Hepatocyte (in vitro differentiated cells): ENCODE data around the gene DNAH12.

Experiments
- CTCF ChIP-seq: fragments of 200-600 bp; sonication (generic); IDR thresholded peaks from 2 replicates; pipeline ENCODE4 v1.5.1; 2016; ENCODE audit warnings: antibody characterized with exemption, mild to moderate bottlenecking; ENCODE audit not compliant: poor library complexity
- EZH2 ChIP-seq: fragments of 200-600 bp; sonication (generic); IDR thresholded peaks from 2 replicates; pipeline ENCODE4 v1.6.1; 2016; ENCODE audit warnings: antibody characterized with exemption, mild to moderate bottlenecking, borderline replicate concordance
- EZH2phosphoT487 ChIP-seq: fragments of 200-600 bp; sonication (generic); IDR thresholded peaks from one replicate; pipeline ENCODE4 v1.6.1; 2018; ENCODE audit warnings: antibody characterized with exemption, mild to moderate bottlenecking, low read depth, moderate library complexity; ENCODE audit not compliant: unreplicated experiment, severe bottlenecking

- TF ChIP-seq CTCF (no peak), EZH2 (no peak), EZH2phosphoT487 (no peak)
Observed at GRCh38 chr3:57292897-57293526, 251.1 kb downstream of the DNAH12 start.
